ENCODE data around the gene HEPACAM.

HEPACAM gene

GRCh38 chr11:124915541-124916369, 20.1 kb downstream of the HEPACAM start:
- intact Hi-C loops (cut with DNase I) = no loop called here
- no peak for DNase-seq

GRCh38 chr11:124902616-124903015, 33.2 kb downstream of the HEPACAM start:
- intact Hi-C loops (cut with DNase I) = no loop called here

GRCh38 chr11:124900464-124900863, 35.4 kb downstream of the HEPACAM start:
- peak in 1 of 10 donors; percentile 81 for DNase-seq
- intact Hi-C loops (cut with DNase I) = no loop called here

More at GRCh38 chr11:124902616-124903015, 33.2 kb downstream of the HEPACAM start:
- no peak for DNase-seq

- intact Hi-C loops (cut with DNase I) = no loop called here
- peak in 1 of 10 donors; percentile 35 for DNase-seq
Measured at GRCh38 chr11:124899383-124900145, 36.3 kb downstream of the HEPACAM start.

GRCh38 chr11:124898711-124899110, 37.1 kb downstream of the HEPACAM start:
- intact Hi-C loops (cut with DNase I) = no loop called here
- DNase-seq = peak in 5 of 10 donors; percentile 37 to 90 (median 52)

GRCh38 chr11:124898263-124898680, 37.6 kb downstream of the HEPACAM start:
- intact Hi-C loops (cut with DNase I) = no loop called here
- DNase-seq = peak in 1 of 10 donors; percentile 67

- intact Hi-C loops (cut with DNase I) = no loop called here
- DNase-seq = peak in 1 of 10 donors; percentile 82
Measured at GRCh38 chr11:124897674-124898262, 38.1 kb downstream of the HEPACAM start, which contains the start of gene ROBO4. Gene ROBO4 (minus strand): TSS chr11:124897865. CDS start chr11:124897795, 70 bp downstream.

GRCh38 chr11:124896821-124897391, 38.9 kb downstream of the HEPACAM start:
- DNase-seq = peak in 1 of 10 donors; percentile 85
- intact Hi-C loops (cut with DNase I) = no loop called here

- intact Hi-C loops (cut with DNase I) = no loop called here
- peak in 1 of 10 donors; percentile 37 for DNase-seq
Measured at GRCh38 chr11:124896071-124896750, 39.6 kb downstream of the HEPACAM start.

GRCh38 chr11:124895471-124895971, 40.3 kb downstream of the HEPACAM start:
- intact Hi-C loops (cut with DNase I) = no loop called here
- DNase-seq = peak in 1 of 10 donors; percentile 74

- intact Hi-C loops (cut with DNase I) = no loop called here
Measured at GRCh38 chr11:124894606-124895430, 41.0 kb downstream of the HEPACAM start.

GRCh38 chr11:124893781-124894401, 42.0 kb downstream of the HEPACAM start:
- intact Hi-C loops (cut with DNase I) = no loop called here
- peak in 1 of 10 donors; percentile 78 for DNase-seq

More at GRCh38 chr11:124894606-124895430, 41.0 kb downstream of the HEPACAM start:
- peak in 1 of 10 donors; percentile 54 for DNase-seq

GRCh38 chr11:124892750-124893454, 42.9 kb downstream of the HEPACAM start:
- peak in 2 of 10 donors; percentile 27 to 57 for DNase-seq
- intact Hi-C loops (cut with DNase I) = no loop called here

GRCh38 chr11:124892146-124892545, 43.7 kb downstream of the HEPACAM start:
- DNase-seq = no peak
- intact Hi-C loops (cut with DNase I) = no loop called here

- intact Hi-C loops (cut with DNase I) = no loop called here
- DNase-seq = peak in 1 of 10 donors; percentile 79
Measured at GRCh38 chr11:124891373-124891861, 44.4 kb downstream of the HEPACAM start.

GRCh38 chr11:124890683-124891372, 45.0 kb downstream of the HEPACAM start:
- peak in 1 of 10 donors; percentile 67 for DNase-seq
- intact Hi-C loops (cut with DNase I) = no loop called here

- DNase-seq = no peak
- intact Hi-C loops (cut with DNase I) = no loop called here
Measured at GRCh38 chr11:124890151-124890550, 45.7 kb downstream of the HEPACAM start.
